ENCODE measurements around the gene PRSS57. TPM values are rescaled to one million over a fixed set of nuclear protein-coding genes. Genes with fewer than 3 reads are reported as not detected.

PRSS57 gene
- total and polyA plus RNA-seq, 2 of the 13 experiments (the other 11 are each of a cell fraction or from before 2014, with no cell fraction given): 0.12 TPM; not detected in 1

DNA sequence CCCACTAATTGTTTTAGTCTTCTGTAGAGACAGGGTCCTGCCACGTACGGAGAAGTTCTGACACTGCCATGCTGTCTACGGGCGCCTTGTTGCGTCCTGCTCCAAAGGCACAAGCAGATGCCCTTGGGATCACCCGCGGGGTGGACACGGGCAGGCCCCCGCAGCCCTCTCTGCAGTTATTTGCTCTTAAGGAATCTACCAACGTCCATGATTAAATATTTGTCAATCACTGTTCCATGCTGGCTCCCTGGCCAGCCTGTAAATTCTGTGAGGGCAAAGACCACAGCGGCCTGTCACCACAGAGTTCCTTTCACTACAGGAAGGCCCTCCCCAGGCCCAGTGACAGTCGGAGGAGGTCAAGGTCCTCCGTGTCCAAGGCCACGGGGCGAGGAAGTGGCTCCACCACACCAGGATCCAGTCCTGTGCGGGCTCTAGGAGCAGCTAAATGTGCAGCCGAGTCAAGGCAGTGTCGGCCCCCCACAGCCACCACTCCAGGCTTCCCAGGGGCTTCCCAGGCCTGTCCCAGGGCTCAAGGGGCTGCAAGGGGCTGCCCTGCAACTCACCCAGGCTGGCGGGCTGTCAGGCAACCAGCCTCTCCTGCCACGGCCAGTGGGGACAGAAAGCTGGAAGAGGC lies 34.3 kb downstream of the PRSS57 start (continued):
- TF ChIP-seq, protein P1, sequence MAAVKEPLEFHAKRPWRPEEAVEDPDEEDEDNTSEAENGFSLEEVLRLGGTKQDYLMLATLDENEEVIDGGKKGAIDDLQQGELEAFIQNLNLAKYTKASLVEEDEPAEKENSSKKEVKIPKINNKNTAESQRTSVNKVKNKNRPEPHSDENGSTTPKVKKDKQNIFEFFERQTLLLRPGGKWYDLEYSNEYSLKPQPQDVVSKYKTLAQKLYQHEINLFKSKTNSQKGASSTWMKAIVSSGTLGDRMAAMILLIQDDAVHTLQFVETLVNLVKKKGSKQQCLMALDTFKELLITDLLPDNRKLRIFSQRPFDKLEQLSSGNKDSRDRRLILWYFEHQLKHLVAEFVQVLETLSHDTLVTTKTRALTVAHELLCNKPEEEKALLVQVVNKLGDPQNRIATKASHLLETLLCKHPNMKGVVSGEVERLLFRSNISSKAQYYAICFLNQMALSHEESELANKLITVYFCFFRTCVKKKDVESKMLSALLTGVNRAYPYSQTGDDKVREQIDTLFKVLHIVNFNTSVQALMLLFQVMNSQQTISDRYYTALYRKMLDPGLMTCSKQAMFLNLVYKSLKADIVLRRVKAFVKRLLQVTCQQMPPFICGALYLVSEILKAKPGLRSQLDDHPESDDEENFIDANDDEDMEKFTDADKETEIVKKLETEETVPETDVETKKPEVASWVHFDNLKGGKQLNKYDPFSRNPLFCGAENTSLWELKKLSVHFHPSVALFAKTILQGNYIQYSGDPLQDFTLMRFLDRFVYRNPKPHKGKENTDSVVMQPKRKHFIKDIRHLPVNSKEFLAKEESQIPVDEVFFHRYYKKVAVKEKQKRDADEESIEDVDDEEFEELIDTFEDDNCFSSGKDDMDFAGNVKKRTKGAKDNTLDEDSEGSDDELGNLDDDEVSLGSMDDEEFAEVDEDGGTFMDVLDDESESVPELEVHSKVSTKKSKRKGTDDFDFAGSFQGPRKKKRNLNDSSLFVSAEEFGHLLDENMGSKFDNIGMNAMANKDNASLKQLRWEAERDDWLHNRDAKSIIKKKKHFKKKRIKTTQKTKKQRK (IDR thresholded peaks at IDR 0.05; ENCODE audit: low read length): no peak
- TF ChIP-seq HES4 (CRISPR knock-in tag; IDR thresholded peaks at IDR 0.05; ENCODE audit: borderline replicate concordance) (no peak), ZNF607 (CRISPR knock-in tag; IDR thresholded peaks at IDR 0.05; ENCODE audit: borderline replicate concordance) (no peak), TCF7L2 (IDR thresholded peaks at IDR 0.05; ENCODE audit: low read depth, low read length) (no peak), ZNF552 (CRISPR knock-in tag; IDR thresholded peaks at IDR 0.05; ENCODE audit: borderline replicate concordance) (peak; percentile 66; the same call in 1 of the 2 replicates), AHR (CRISPR knock-in tag; IDR thresholded peaks at IDR 0.05) (no peak), ZNF407 (CRISPR knock-in tag; IDR thresholded peaks at IDR 0.05; ENCODE audit: not compliant biosample characterization) (no peak), BCL6 (CRISPR knock-in tag; IDR thresholded peaks at IDR 0.05) (peak; percentile 89), WIZ (CRISPR knock-in tag; IDR thresholded peaks at IDR 0.05) (no peak), RARA (CRISPR knock-in tag; IDR thresholded peaks at IDR 0.05) (peak; percentile 91)
- TF ChIP-seq, protein P2, sequence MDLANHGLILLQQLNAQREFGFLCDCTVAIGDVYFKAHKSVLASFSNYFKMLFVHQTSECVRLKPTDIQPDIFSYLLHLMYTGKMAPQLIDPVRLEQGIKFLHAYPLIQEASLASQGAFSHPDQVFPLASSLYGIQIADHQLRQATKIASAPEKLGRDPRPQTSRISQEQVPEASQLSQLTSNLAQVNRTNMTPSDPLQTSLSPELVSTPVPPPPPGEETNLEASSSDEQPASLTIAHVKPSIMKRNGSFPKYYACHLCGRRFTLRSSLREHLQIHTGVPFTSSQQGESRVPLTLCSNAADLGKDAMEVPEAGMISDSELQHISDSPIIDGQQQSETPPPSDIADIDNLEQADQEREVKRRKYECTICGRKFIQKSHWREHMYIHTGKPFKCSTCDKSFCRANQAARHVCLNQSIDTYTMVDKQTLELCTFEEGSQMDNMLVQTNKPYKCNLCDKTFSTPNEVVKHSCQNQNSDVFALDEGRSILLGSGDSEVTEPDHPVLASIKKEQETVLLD (CRISPR knock-in tag; IDR thresholded peaks at IDR 0.05; ENCODE audit: low read depth): no peak
- TF ChIP-seq, protein P3, sequence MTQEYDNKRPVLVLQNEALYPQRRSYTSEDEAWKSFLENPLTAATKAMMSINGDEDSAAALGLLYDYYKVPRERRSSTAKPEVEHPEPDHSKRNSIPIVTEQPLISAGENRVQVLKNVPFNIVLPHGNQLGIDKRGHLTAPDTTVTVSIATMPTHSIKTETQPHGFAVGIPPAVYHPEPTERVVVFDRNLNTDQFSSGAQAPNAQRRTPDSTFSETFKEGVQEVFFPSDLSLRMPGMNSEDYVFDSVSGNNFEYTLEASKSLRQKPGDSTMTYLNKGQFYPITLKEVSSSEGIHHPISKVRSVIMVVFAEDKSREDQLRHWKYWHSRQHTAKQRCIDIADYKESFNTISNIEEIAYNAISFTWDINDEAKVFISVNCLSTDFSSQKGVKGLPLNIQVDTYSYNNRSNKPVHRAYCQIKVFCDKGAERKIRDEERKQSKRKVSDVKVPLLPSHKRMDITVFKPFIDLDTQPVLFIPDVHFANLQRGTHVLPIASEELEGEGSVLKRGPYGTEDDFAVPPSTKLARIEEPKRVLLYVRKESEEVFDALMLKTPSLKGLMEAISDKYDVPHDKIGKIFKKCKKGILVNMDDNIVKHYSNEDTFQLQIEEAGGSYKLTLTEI (CRISPR knock-in tag; conservative IDR thresholded peaks at IDR 0.05): no peak
- TF ChIP-seq, protein P4, sequence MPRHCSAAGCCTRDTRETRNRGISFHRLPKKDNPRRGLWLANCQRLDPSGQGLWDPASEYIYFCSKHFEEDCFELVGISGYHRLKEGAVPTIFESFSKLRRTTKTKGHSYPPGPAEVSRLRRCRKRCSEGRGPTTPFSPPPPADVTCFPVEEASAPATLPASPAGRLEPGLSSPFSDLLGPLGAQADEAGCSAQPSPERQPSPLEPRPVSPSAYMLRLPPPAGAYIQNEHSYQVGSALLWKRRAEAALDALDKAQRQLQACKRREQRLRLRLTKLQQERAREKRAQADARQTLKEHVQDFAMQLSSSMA (CRISPR knock-in tag; IDR thresholded peaks at IDR 0.05): peak; percentile 71; the same call in 1 of the 2 replicates

Measured in HepG2 (cell line).